GM12864 (cell line): Measurements from ENCODE around the gene SDK2.

Experiments used
- DNase-seq: peaks from one replicate; pipeline ENCODE4 v3.0.0-alpha.2; 2011; ENCODE audit warnings: low read depth
- H3K4me3 ChIP-seq: 2 replicates; pipeline ENCODE4 v1.5.1; 2011; ENCODE audit warnings: mild to moderate bottlenecking, low read depth, low read length, control low read depth
- TF ChIP-seq, protein P1 (sequence below): IDR thresholded peaks from 2 replicates; pipeline ENCODE4 v1.5.1; 2011; ENCODE audit warnings: low read depth, mild to moderate bottlenecking, moderate library complexity, low read length, control low read depth, inconsistent platforms; ENCODE audit errors: missing control alignments

Gene SDK2

DNA sequence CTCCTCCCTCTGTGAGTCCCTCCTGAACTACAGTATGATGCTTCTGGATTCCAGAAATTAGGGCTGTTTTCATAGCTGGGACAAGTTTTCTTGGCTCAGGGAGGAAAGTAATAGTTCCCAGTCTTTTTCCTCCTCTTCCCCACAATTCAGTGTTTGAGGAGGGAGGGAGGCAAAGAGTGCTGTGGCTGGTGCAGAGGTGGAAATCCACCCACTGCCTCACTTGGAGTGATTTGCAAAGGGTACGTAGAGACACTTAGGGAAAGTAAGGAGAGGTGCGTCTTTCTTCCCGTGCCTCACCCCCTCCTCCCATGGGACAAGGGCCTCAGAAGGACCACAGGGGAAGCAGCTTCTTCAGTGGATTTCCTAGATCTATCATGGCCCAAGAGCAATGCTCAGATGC is 21.9 kb downstream of the SDK2 start:
- no peak for DNase-seq
- TF ChIP-seq, protein P1, sequence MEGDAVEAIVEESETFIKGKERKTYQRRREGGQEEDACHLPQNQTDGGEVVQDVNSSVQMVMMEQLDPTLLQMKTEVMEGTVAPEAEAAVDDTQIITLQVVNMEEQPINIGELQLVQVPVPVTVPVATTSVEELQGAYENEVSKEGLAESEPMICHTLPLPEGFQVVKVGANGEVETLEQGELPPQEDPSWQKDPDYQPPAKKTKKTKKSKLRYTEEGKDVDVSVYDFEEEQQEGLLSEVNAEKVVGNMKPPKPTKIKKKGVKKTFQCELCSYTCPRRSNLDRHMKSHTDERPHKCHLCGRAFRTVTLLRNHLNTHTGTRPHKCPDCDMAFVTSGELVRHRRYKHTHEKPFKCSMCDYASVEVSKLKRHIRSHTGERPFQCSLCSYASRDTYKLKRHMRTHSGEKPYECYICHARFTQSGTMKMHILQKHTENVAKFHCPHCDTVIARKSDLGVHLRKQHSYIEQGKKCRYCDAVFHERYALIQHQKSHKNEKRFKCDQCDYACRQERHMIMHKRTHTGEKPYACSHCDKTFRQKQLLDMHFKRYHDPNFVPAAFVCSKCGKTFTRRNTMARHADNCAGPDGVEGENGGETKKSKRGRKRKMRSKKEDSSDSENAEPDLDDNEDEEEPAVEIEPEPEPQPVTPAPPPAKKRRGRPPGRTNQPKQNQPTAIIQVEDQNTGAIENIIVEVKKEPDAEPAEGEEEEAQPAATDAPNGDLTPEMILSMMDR, result no peak
- no peak overlapping the region for H3K4me3 ChIP-seq

DNA sequence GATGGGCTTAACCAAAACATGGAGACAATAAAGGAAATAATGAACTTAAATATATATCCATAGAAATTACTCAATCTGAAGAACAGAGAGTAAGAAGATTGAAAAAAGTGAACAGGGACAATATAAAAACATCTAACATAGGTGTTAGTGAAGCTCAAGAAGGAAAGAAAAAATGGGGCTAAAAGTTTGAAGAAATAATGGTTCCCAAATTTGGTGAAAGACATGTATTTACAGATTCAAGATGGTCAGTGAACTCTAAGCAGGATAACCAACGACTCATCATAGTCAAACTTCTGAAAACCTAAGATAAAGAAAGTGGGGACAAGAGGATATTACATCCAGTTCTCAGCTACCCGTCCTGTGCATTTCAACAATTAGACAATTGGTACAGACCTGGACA is 22.6 kb downstream of the SDK2 start:
- TF ChIP-seq, protein P1, result no peak
- no peak overlapping the region for H3K4me3 ChIP-seq
- no peak for DNase-seq

DNA sequence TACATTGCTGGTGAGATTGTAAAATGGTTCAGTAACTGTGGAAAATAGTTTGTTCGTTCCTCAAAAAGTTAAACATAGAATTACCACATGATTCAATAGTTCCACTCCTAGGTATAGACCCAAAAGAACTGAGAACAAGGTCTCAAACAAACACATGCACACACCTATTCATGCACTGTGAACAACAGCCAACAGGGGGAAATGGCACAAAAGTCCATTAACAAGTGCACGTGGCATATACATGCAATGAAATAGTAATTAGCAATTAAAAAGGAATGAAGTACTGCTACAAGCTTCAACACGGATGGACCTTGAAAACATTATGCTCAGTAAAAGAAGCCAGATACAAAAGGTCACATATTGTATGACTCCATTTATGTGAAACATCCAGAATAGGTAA is 23.8 kb downstream of the SDK2 start:
- TF ChIP-seq, protein P1, result no peak
- no peak for DNase-seq
- H3K4me3 ChIP-seq, result no peak overlapping the region

DNA sequence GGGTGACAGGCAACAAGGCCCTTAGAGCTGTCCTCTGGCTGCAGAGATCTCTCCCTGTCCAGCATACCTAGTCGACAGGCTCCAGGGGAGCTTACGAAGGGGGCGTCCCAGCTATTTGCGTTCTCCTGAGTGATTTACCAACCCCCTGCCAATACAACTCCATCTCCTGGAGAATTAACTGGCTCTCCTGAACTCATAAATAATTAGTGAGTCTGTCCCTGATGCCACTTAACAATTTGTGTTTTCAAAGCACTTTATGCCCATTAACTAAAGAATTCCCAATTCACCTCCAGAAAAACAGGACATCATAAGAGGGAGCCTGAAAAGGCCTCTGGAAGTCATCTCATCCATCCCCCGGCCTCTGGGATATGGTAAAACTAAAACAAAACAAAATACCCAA is 26.7 kb downstream of the SDK2 start:
- DNase-seq, result no peak
- no peak overlapping the region for H3K4me3 ChIP-seq
- TF ChIP-seq, protein P1, result no peak

DNA sequence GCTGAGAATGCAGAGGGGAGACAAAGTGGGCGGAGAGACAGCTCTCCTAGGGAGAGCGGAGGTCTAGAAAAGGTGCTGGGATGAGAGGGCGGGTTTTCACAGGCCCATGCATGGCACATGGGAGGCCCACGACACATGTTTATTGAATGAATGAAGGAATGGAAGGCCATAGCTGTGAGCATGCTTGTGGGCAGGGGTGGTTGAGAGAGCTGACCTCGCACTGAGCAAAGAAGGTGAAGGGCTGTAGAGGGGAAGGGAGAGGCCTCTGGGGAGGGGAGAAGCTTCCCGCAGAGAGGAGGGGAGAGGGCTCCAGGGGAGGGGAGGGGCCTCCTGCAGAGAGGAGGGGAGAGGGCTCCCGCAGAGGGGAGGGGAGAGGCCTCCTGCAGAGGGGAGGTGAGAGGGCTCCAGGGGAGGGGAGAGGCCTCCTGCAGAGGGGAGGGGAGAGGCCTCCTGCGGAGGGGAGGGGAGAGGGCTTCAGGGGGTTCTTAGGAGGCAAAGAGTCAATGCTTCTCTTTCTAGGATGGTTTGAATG is 27.3 kb downstream of the SDK2 start:
- TF ChIP-seq, protein P1, result no peak
- no peak for DNase-seq
- H3K4me3 ChIP-seq, result no peak overlapping the region

DNA sequence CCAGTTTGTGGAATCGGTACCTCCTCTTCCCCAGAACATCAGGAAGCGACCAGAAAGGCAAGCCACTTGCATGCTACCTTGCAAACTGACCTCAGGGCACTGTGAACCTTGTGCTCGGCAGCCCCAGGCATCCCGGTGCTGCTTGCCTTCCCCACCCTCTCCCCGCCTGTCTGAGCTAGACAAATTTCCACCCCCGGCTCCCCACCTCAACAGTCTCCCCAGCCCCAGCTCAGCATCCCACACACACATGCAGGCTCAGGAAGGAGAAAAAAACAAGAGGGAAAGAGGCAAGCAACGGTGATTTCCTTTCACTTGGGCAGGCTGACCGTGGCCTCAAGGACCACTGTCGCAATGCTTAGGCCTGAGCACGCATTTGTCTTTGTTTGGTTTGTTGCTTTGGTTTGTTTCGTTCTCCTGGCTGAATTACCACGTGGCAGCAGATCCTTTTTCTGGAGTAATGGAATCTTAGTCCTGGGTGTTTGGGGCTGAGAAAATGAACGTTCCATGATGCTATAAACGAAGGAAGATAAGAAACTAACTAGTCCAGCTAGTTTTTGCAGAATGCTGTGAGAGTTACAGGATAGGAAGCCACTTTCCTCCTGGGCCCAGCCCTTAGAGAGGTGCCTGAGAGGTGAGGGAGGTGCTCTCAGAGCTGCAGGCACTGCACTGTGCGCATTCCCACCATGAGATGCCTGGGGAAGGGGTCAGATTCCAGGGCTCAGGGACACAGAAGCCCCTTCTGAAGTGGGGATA is 27.9 kb downstream of the SDK2 start:
- DNase-seq, result no peak
- TF ChIP-seq, protein P1, result no peak
- no peak overlapping the region for H3K4me3 ChIP-seq

DNA sequence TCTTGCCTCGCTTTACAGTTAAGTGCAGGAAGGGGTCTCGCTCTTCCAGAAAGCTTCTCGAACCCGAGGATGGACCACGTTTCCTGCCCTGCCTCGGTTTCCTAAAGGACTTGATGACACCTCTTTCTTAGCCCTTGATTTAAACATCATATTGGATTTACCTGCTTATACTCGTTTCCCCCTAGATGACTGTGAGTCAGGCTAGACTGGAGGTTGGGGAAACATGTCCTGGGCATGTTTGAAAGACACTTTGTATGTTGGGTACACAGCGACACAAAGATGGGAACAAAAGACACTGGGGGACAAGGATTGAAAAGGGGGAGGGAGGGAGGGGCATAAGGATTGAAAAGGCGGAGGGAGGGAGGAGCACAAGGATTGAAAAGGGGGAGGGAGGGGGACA is 30.0 kb downstream of the SDK2 start:
- H3K4me3 ChIP-seq, result no peak overlapping the region
- DNase-seq, result no peak
- TF ChIP-seq, protein P1, result no peak
